Mesenchymal stem cell (in vitro differentiated cells and primary cell): Measurements from ENCODE around the gene PALLD.
A peak's percentile ranks its signal among the peaks of the same experiment; 100 is the strongest.

Experiments
- DNase-seq: peaks from one replicate; pipeline ENCODE4 v3.0.0-alpha.2; 2013
- H2AFZ ChIP-seq: one replicate; pipeline ENCODE4 v1.6.1; 2013; ENCODE audit warnings: low read depth, mild to moderate bottlenecking, control low read depth, inconsistent platforms, low read length, moderate library complexity
- H2AK5ac ChIP-seq: 2 replicates; pipeline ENCODE4 v1.6.1; 2013; ENCODE audit warnings: low read length, moderate library complexity, mild to moderate bottlenecking, inconsistent platforms; ENCODE audit not compliant: severe bottlenecking
- H2BK120ac ChIP-seq: one replicate; pipeline ENCODE4 v1.6.1; 2013; ENCODE audit warnings: low read depth, mild to moderate bottlenecking, inconsistent platforms, low read length, moderate library complexity
- H2BK12ac ChIP-seq, 2 experiments: one replicate each; pipeline ENCODE4 v1.6.1; 2013; ENCODE audit warnings: inconsistent platforms in 2 of 2, low read length in 2 of 2, mild to moderate bottlenecking in 2 of 2, moderate library complexity in 2 of 2, control low read depth in 1 of 2
- H2BK15ac ChIP-seq: one replicate; pipeline ENCODE4 v1.6.1; 2013; ENCODE audit warnings: mild to moderate bottlenecking, low read depth, inconsistent platforms; ENCODE audit not compliant: poor library complexity, severe bottlenecking
- H2BK5ac ChIP-seq: 2 replicates; pipeline ENCODE4 v1.6.1; 2013; ENCODE audit warnings: low read depth, mild to moderate bottlenecking, low read length, control low read depth, inconsistent platforms; ENCODE audit not compliant: poor library complexity, severe bottlenecking
- H3K14ac ChIP-seq, 2 experiments: one replicate each; pipeline ENCODE4 v1.6.1; 2013; ENCODE audit warnings: inconsistent platforms in 2 of 2, low read length in 2 of 2, control low read depth in 1 of 2, mild to moderate bottlenecking in 1 of 2, moderate library complexity in 1 of 2
- H3K18ac ChIP-seq, 2 experiments: one replicate each; pipeline ENCODE4 v1.6.1; 2013; ENCODE audit warnings: inconsistent platforms in 2 of 2, low read length in 2 of 2, control low read depth in 1 of 2, low read depth in 1 of 2, mild to moderate bottlenecking in 1 of 2
- H3K23ac ChIP-seq, 2 experiments: one replicate each; pipeline ENCODE4 v1.6.1; 2013; ENCODE audit warnings: inconsistent platforms in 2 of 2, low read length in 2 of 2, mild to moderate bottlenecking in 2 of 2, moderate library complexity in 2 of 2, control low read depth in 1 of 2
- H3K27ac ChIP-seq: 2 replicates; pipeline ENCODE4 v1.5.1; 2013; ENCODE audit warnings: mild to moderate bottlenecking, moderate library complexity, low read length, control low read depth, inconsistent platforms; ENCODE audit not compliant: poor library complexity, severe bottlenecking
- H3K27me3 ChIP-seq, 2 experiments: 2 replicates each; pipeline versions ENCODE4 v1.6.1 to v1.7.0; 2013; ENCODE audit warnings: low read length in 2 of 2, mild to moderate bottlenecking in 2 of 2, moderate library complexity in 2 of 2, control low read depth in 1 of 2, inconsistent platforms in 1 of 2; ENCODE audit not compliant: control insufficient read depth in 1 of 2, insufficient read depth in 1 of 2
- H3K36me3 ChIP-seq, 2 experiments: 2 replicates each; pipeline versions ENCODE4 v1.6.1 to v1.7.0; 2013; ENCODE audit warnings: low read length in 2 of 2, control low read depth in 1 of 2, inconsistent platforms in 1 of 2, low read depth in 1 of 2, mild to moderate bottlenecking in 1 of 2; ENCODE audit not compliant: insufficient read depth in 2 of 2, control insufficient read depth in 1 of 2
- H3K4ac ChIP-seq, 2 experiments: one replicate each; pipeline ENCODE4 v1.6.1; 2013; ENCODE audit warnings: inconsistent platforms in 2 of 2, low read length in 2 of 2, mild to moderate bottlenecking in 2 of 2, moderate library complexity in 2 of 2, control low read depth in 1 of 2, low read depth in 1 of 2
- H3K4me1 ChIP-seq: 2 replicates; pipeline ENCODE4 v1.6.1; 2013; ENCODE audit warnings: low read depth, low read length, control low read depth; ENCODE audit not compliant: control insufficient read depth, insufficient read depth
- H3K4me2 ChIP-seq: 2 replicates; pipeline ENCODE4 v1.6.1; 2013; ENCODE audit warnings: low read length, mild to moderate bottlenecking, inconsistent platforms; ENCODE audit not compliant: poor library complexity, severe bottlenecking
- H3K4me3 ChIP-seq, 2 experiments: 2 replicates each; pipeline versions ENCODE4 v1.5.1 to v1.7.0; 2013; ENCODE audit warnings: low read length in 2 of 2, mild to moderate bottlenecking in 2 of 2, control low read depth in 1 of 2, low read depth in 1 of 2; ENCODE audit not compliant: insufficient read depth in 1 of 2
- H3K79me1 ChIP-seq: replicated peaks from 2 replicates; pipeline ENCODE4 v1.6.1; 2013; ENCODE audit warnings: mild to moderate bottlenecking, control low read depth, low read length, inconsistent platforms; ENCODE audit not compliant: poor library complexity, severe bottlenecking
- H3K9ac ChIP-seq: 2 replicates; pipeline ENCODE4 v1.7.0; 2013; ENCODE audit warnings: mild to moderate bottlenecking, low read length, moderate library complexity
- H3K9me3 ChIP-seq: 2 replicates; pipeline ENCODE4 v1.7.0; 2013; ENCODE audit warnings: mild to moderate bottlenecking, low read length; ENCODE audit not compliant: control insufficient read depth
- H4K8ac ChIP-seq: one replicate; pipeline ENCODE4 v1.6.1; 2013; ENCODE audit warnings: inconsistent platforms, mild to moderate bottlenecking, low read length, moderate library complexity
- H4K91ac ChIP-seq: one replicate; pipeline ENCODE4 v1.6.1; 2013; ENCODE audit warnings: mild to moderate bottlenecking, low read length, inconsistent platforms
- WGBS: methylation state at CpG from one replicate; pipeline ENCODE4 v1.1.7; 2013; ENCODE audit warnings: mixed read lengths; 5-methylcytosine and 5-hydroxymethylcytosine counted together

Gene PALLD

GRCh38 chr4:168677879-168678278 lies 181.0 kb downstream of the PALLD start:
- Histone ChIP-seq H3K27ac (no peak overlapping the region), H4K8ac (no peak overlapping the region), H3K4me2 (no peak overlapping the region), H3K4me3 (no peak overlapping the region), H2BK12ac (peak overlapping the region; percentile 2 to 61), H3K14ac (no peak overlapping the region), H3K4ac (peak overlapping the region; percentile 7 to 8), H2BK15ac (no peak overlapping the region), H3K4me1 (peaks cover 10% of the 10 kb centered on the region), H3K9ac (no peak overlapping the region), H3K36me3 (peaks cover 0 to 17% of the 10 kb centered on the region in 2 experiments), H3K18ac (no peak overlapping the region), H2AFZ (no peak overlapping the region), H3K23ac (no peak overlapping the region), H2BK5ac (no peak overlapping the region), H3K79me1 (peaks cover 9% of the 10 kb centered on the region), H4K91ac (peak overlapping the region; percentile 58), H2AK5ac (no peak overlapping the region), H2BK120ac (no peak overlapping the region), H3K27me3 (no peaks in the 10 kb centered on the region), H3K9me3 (no peaks in the 10 kb centered on the region)
- no peak for DNase-seq
- WGBS: 97% methylated on average over 8 of the region's 11 CpGs

DNA sequence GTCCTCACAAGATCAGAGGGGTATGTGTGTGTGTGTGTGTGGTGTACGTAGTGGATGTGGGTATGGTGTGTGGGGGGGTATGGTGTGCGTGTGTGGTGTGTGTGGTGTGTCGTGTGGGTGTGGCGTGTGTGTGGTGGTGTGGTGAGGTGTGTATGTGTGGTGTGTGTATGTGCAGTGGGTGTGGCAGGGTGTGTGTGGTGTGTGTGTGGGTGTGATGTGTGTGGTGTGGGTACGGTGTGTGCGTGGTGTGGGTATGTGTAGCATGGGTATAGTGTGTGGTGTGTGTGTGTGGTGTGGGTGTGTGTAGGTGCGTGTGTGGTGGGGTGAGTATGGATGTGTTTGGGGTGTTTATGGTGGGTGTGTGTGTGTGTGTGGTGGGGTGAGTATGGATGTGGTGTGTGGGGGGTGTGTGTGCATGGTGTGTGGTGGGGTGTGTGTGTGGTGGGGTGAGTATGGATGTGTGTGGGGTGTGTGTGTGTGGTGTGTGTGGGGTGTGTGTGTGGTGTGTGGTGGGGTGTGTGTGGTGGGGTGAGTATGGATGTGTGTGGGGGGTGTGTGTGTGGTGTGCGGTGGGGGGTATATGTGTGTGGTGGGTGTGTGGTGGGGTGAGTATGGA lies 182.0 kb downstream of the PALLD start:
- H4K91ac ChIP-seq: peak overlapping the region; percentile 30
- H3K9ac ChIP-seq: no peak overlapping the region
- H3K14ac ChIP-seq: peak overlapping the region in 1 of 2 experiments; percentile 67
- WGBS: 96% methylated on average over 8 of the region's 8 CpGs
- H2BK5ac ChIP-seq: no peak overlapping the region
- H3K4me1 ChIP-seq: peaks cover 10% of the 10 kb centered on the region
- no peak overlapping the region for H2AFZ ChIP-seq
- H2BK120ac ChIP-seq: no peak overlapping the region
- H3K79me1 ChIP-seq: peaks cover 9% of the 10 kb centered on the region
- H3K4me3 ChIP-seq: no peak overlapping the region
- H3K36me3 ChIP-seq: peaks cover 0 to 13% of the 10 kb centered on the region in 2 experiments
- H3K9me3 ChIP-seq: no peaks in the 10 kb centered on the region
- no peak overlapping the region for H4K8ac ChIP-seq
- H2BK12ac ChIP-seq: peak overlapping the region; percentile 1 to 6
- H3K23ac ChIP-seq: no peak overlapping the region
- H2AK5ac ChIP-seq: no peak overlapping the region
- no peak overlapping the region for H3K27ac ChIP-seq
- no peak for DNase-seq
- no peak overlapping the region for H3K4ac ChIP-seq
- no peaks in the 10 kb centered on the region for H3K27me3 ChIP-seq
- peak overlapping the region; percentile 24 to 68 for H3K18ac ChIP-seq
- H2BK15ac ChIP-seq: no peak overlapping the region
- no peak overlapping the region for H3K4me2 ChIP-seq

- peaks cover 10% of the 10 kb centered on the region for H3K4me1 ChIP-seq
- no peak overlapping the region for H4K91ac ChIP-seq
- 90% methylated on average over 3 of the region's 3 CpGs for WGBS
These were observed 182.5 kb downstream of the PALLD start for GRCh38 chr4:168679397-168679796.

DNA sequence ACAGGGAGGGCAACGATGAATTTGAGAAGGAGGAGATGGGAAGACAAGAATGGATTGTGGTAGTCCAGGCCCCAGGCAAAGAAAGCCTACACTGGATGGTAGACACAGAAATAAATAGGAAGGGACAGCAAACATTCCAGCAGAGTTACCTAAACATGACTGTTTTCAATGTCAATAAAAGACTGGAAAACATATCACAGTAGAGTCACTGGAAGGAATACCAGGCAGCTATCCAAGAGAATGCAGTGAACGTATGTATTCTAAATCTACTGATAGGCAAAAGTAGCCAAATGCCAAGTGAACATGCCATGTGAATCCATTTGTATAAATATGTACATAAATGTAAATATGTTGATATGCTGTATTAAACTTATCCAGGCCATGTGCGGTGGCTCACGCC lies 183.0 kb downstream of the PALLD start:
- WGBS: 100% methylated on average over 3 of the region's 4 CpGs

More at GRCh38 chr4:168679397-168679796, 182.5 kb downstream of the PALLD start:
- H3K4me3 ChIP-seq: no peak overlapping the region
- H3K9ac ChIP-seq: no peak overlapping the region
- peak overlapping the region in 1 of 2 experiments; percentile 26 for H3K4ac ChIP-seq
- peaks cover 0 to 13% of the 10 kb centered on the region in 2 experiments for H3K36me3 ChIP-seq
- H2BK120ac ChIP-seq: no peak overlapping the region
- H3K79me1 ChIP-seq: peaks cover 9% of the 10 kb centered on the region
- H3K18ac ChIP-seq: peak overlapping the region in 1 of 2 experiments; percentile 68
- no peak overlapping the region for H3K27ac ChIP-seq
- H3K14ac ChIP-seq: peak overlapping the region in 1 of 2 experiments; percentile 67
- DNase-seq: no peak
- no peak overlapping the region for H4K8ac ChIP-seq
- H2BK5ac ChIP-seq: no peak overlapping the region
- no peak overlapping the region for H2AK5ac ChIP-seq
- no peaks in the 10 kb centered on the region for H3K9me3 ChIP-seq
- peak overlapping the region; percentile 1 to 6 for H2BK12ac ChIP-seq
- no peak overlapping the region for H2AFZ ChIP-seq
- no peaks in the 10 kb centered on the region for H3K27me3 ChIP-seq
- H3K23ac ChIP-seq: no peak overlapping the region
- H3K4me2 ChIP-seq: no peak overlapping the region
- no peak overlapping the region for H2BK15ac ChIP-seq

More for the DNA sequence above, 183.0 kb downstream of the PALLD start:
- Histone ChIP-seq H2BK5ac (no peak overlapping the region), H3K4ac (no peak overlapping the region), H2AFZ (no peak overlapping the region), H2BK12ac (no peak overlapping the region), H4K91ac (no peak overlapping the region), H2BK15ac (no peak overlapping the region), H3K79me1 (peaks cover 9% of the 10 kb centered on the region), H3K14ac (no peak overlapping the region), H3K27ac (no peak overlapping the region), H3K4me3 (no peak overlapping the region), H3K36me3 (peaks cover 0 to 13% of the 10 kb centered on the region in 2 experiments), H3K4me2 (no peak overlapping the region), H2AK5ac (no peak overlapping the region), H3K18ac (no peak overlapping the region), H3K27me3 (no peaks in the 10 kb centered on the region), H4K8ac (no peak overlapping the region), H3K4me1 (peaks cover 10% of the 10 kb centered on the region), H2BK120ac (no peak overlapping the region), H3K23ac (no peak overlapping the region), H3K9ac (no peak overlapping the region), H3K9me3 (no peaks in the 10 kb centered on the region)
- no peak for DNase-seq
